A549 (cell line): ENCODE measurements around the gene NTF3. TPM values are rescaled to one million over a fixed set of nuclear protein-coding genes. Genes with fewer than 3 reads are reported as not detected.

ENCODE experiments used
- ATAC-seq, 2 experiments: fragments of 200-7000 bp in 1 of 2; fragments of >200 bp in 1 of 2; cut with Nextera tagmentation in 1 of 2; cut with Tn5 transposase in 1 of 2; 3 replicates each; pipeline versions ENCODE4 v1.8.0 to v1.9.1; 2018 to 2020; ENCODE audit warnings: mild to moderate bottlenecking in 1 of 2, moderate library complexity in 1 of 2
- CTCF ChIA-PET: fragments of 300-600 bp; sonication (Branson Sonifier 250); formaldehyde crosslinking; extraction: SDS; loops from one replicate; lab custom pipeline; 2021; ENCODE audit warnings: antibody characterized with exemption, inconsistent platforms; lab: Yijun Ruan, JAX
- POLR2A ChIA-PET: fragments of 350-600 bp; formaldehyde crosslinking; extraction: SDS; loops from one replicate; lab custom pipeline; 2021; ENCODE audit warnings: antibody characterized with exemption, inconsistent platforms; lab: Yijun Ruan, JAX
- DNase-seq, 2 experiments: peaks; one replicate each; pipeline versions ENCODE4 v3.0.0 to v3.0.0-alpha.2; 2011 to 2016; ENCODE audit warnings: low read depth in 1 of 2, low spot score in 1 of 2
- FAIRE-seq: peaks from 2 replicates; lab custom pipeline; 2011; peaks lifted over from hg19 to GRCh38; lab: Jason Lieb, UNC
- H3K27ac ChIP-seq, 2 experiments: fragments of >200 bp; sonication (Bioruptor Twin); formaldehyde crosslinking; 3 replicates each; pipeline ENCODE4 v1.5.1; 2016 to 2017
- H3K4me1 ChIP-seq: fragments of >200 bp; sonication (Bioruptor Twin); formaldehyde crosslinking; 3 replicates; pipeline ENCODE4 v1.6.1; 2016
- H3K4me2 ChIP-seq: fragments of >200 bp; sonication (Bioruptor Twin); formaldehyde crosslinking; 3 replicates; pipeline ENCODE4 v1.6.1; 2016
- H3K4me3 ChIP-seq: fragments of >200 bp; sonication (Bioruptor Twin); formaldehyde crosslinking; 3 replicates; pipeline ENCODE4 v1.5.1; 2016
- H3K9me3 ChIP-seq: fragments of >200 bp; sonication (Bioruptor Twin); formaldehyde crosslinking; 3 replicates; pipeline ENCODE4 v1.6.1; 2016
- CBX2 ChIP-seq: fragments of 200-600 bp; sonication (generic); IDR thresholded peaks from 2 replicates; pipeline ENCODE4 v1.6.1; 2016; ENCODE audit warnings: low read depth, mild to moderate bottlenecking, borderline replicate concordance
- CEBPB ChIP-seq, 2 experiments: fragments of >200 bp in 1 of 2; sonication (Bioruptor Twin) in 1 of 2; formaldehyde crosslinking in 1 of 2; IDR thresholded peaks; 2 replicates each; pipeline ENCODE4 v1.6.1; 2012 to 2016
- CTCF ChIP-seq: fragments of >200 bp; sonication (Bioruptor Twin); formaldehyde crosslinking; IDR thresholded peaks from 3 replicates; pipeline ENCODE4 v1.5.1; 2016
- EHF ChIP-seq: fragments of 250-450 bp; sonication (Bioruptor Pico); IDR thresholded peaks from 2 replicates; pipeline ENCODE4 v1.5.0; 2020; ENCODE audit warnings: mild to moderate bottlenecking
- ELK1 ChIP-seq: fragments of 150-350 bp; IDR thresholded peaks from 2 replicates; pipeline ENCODE4 v1.6.1; 2014; ENCODE audit warnings: low read depth, mild to moderate bottlenecking, low read length
- FOXS1 ChIP-seq: fragments of 250-450 bp; sonication (Bioruptor Pico); IDR thresholded peaks from 2 replicates; pipeline ENCODE4 v1.5.0; 2020; ENCODE audit warnings: mild to moderate bottlenecking, moderate library complexity
- GATA3 ChIP-seq: IDR thresholded peaks from 2 replicates; pipeline ENCODE4 v1.6.1; 2012; ENCODE audit warnings: borderline replicate concordance
- HDAC2 ChIP-seq: fragments of 200-600 bp; sonication (generic); IDR thresholded peaks from 2 replicates; pipeline ENCODE4 v1.6.1; 2016
- HEYL ChIP-seq: fragments of 250-450 bp; sonication (Bioruptor Pico); IDR thresholded peaks from 2 replicates; pipeline ENCODE4 v1.8.0; 2021; ENCODE audit warnings: mild to moderate bottlenecking, moderate library complexity
- HOXB5 ChIP-seq: fragments of 250-450 bp; sonication (Bioruptor Pico); IDR thresholded peaks from 2 replicates; pipeline ENCODE4 v1.5.0; 2020; ENCODE audit warnings: mild to moderate bottlenecking, moderate library complexity
- JUN ChIP-seq, 2 experiments: fragments of >200 bp; sonication (Bioruptor Twin); formaldehyde crosslinking; IDR thresholded peaks; 2 replicates in 1 of 2; 3 replicates in 1 of 2; pipeline ENCODE4 v1.6.1; 2016 to 2017
- KDM1A ChIP-seq: fragments of 200-600 bp; sonication (generic); IDR thresholded peaks from 2 replicates; pipeline ENCODE4 v1.6.1; 2016; ENCODE audit warnings: low read depth, mild to moderate bottlenecking
- KDM5A ChIP-seq: fragments of 200-600 bp; sonication (generic); IDR thresholded peaks from 2 replicates; pipeline ENCODE4 v1.6.1; 2016; ENCODE audit warnings: antibody characterized with exemption, mild to moderate bottlenecking
- MAFK ChIP-seq: fragments of 450-650 bp; IDR thresholded peaks from 2 replicates; pipeline ENCODE4 v1.6.1; 2014; ENCODE audit not compliant: partially characterized antibody
- NFE2L2 ChIP-seq: fragments of 150-350 bp; conservative IDR thresholded peaks from 2 replicates; pipeline ENCODE4 v1.6.1; 2014; ENCODE audit warnings: low read length
- PHF8 ChIP-seq: fragments of 200-600 bp; sonication (generic); IDR thresholded peaks from 2 replicates; pipeline ENCODE4 v1.6.1; 2016; ENCODE audit warnings: low read depth, mild to moderate bottlenecking, antibody characterized with exemption, moderate library complexity, borderline replicate concordance
- POLR2A ChIP-seq: IDR thresholded peaks from 2 replicates; pipeline ENCODE4 v1.6.1; 2012; ENCODE audit warnings: mild to moderate bottlenecking, low read length
- POLR2AphosphoS2 ChIP-seq: conservative IDR thresholded peaks from 2 replicates; pipeline ENCODE4 v1.6.1; 2012; ENCODE audit warnings: low read length, improper control_type of control experiment, inconsistent platforms
- RCOR1 ChIP-seq: fragments of 150-350 bp; IDR thresholded peaks from 2 replicates; pipeline ENCODE4 v1.6.1; 2014; ENCODE audit warnings: antibody characterized with exemption, low read length, low read depth
- SREBF2 ChIP-seq: fragments of 450-650 bp; IDR thresholded peaks from 2 replicates; pipeline ENCODE4 v1.6.1; 2014; ENCODE audit warnings: mild to moderate bottlenecking, moderate library complexity
- TFCP2L1 ChIP-seq: fragments of 250-450 bp; sonication (Bioruptor Pico); IDR thresholded peaks from 2 replicates; pipeline ENCODE4 v1.5.0; 2021; ENCODE audit warnings: mild to moderate bottlenecking
- USF2 ChIP-seq: fragments of 450-650 bp; IDR thresholded peaks from 2 replicates; pipeline ENCODE4 v1.6.1; 2014; ENCODE audit warnings: antibody characterized with exemption
- ZFP36 ChIP-seq: fragments of 450-650 bp; IDR thresholded peaks from 2 replicates; pipeline ENCODE4 v1.6.1; 2014; ENCODE audit warnings: borderline replicate concordance; ENCODE audit not compliant: partially characterized antibody
- ZNF302 ChIP-seq: fragments of 250-450 bp; sonication (Bioruptor Pico); IDR thresholded peaks from 2 replicates; pipeline ENCODE4 v1.9.0; 2021; ENCODE audit warnings: inconsistent platforms, mild to moderate bottlenecking, moderate library complexity
- WGBS: methylation state at CpG from one replicate; pipeline ENCODE4 v1.1.6; 2017; ENCODE audit errors: missing lambda C conversion rate; 5-methylcytosine and 5-hydroxymethylcytosine counted together
- polyA plus RNA-seq, 4 experiments: library from polyadenylated mRNA; depleted of rRNA in 3 of 4; stranded (reverse); fragments of >200 nt; fragmentation: RNase III in 1 of 4; extraction: RNeasy Plus Mini Kit Qiagen cat#74134 plus additional on column Dnase treatment in 1 of 4; gene quantifications; 2 replicates in 3 of 4; 3 replicates in 1 of 4; pipeline ENCODE4 v1.2.3, GENCODE V29; 2011 to 2017

Gene NTF3
- polyA plus RNA-seq, 2 of the 4 experiments (the other 2 are of a cell fraction) = not detected

- no peak for DNase-seq
- no peak overlapping the region for H3K27ac ChIP-seq
- no peak for FAIRE-seq
- no peak overlapping the region for H3K4me3 ChIP-seq
- TF ChIP-seq POLR2A (no peak), KDM1A (no peak), PHF8 (no peak), JUN (IDR thresholded peaks at IDR 0.05) (no peak), GATA3 (no peak), CEBPB (IDR thresholded peaks at IDR 0.05) (no peak), POLR2AphosphoS2 (no peak), USF2 (no peak), ZFP36 (no peak), KDM5A (no peak), FOXS1 (no peak), NFE2L2 (no peak), CTCF (no peak), HDAC2 (no peak), TFCP2L1 (CRISPR knock-in tag) (no peak), HOXB5 (CRISPR knock-in tag) (no peak), CBX2 (no peak), ELK1 (no peak)
- 8% methylated on average over 5 of the region's 5 CpGs for WGBS
- no peak for ATAC-seq
- H3K4me1 ChIP-seq = no peaks in the 10 kb centered on the region
- no peak overlapping the region for H3K4me2 ChIP-seq
- H3K9me3 ChIP-seq = no peaks in the 10 kb centered on the region
- ChIA-PET POLR2A (no interaction called here), CTCF (no interaction called here)
These were observed 65.6 kb downstream of the NTF3 start for GRCh38 chr12:5497329-5498053.

- FAIRE-seq (no peak), ATAC-seq (no peak), DNase-seq (no peak)
- TF ChIP-seq RCOR1 (no peak), EHF (CRISPR knock-in tag) (no peak), JUN (IDR thresholded peaks at IDR 0.05) (no peak), MAFK (no peak), KDM5A (no peak), HOXB5 (CRISPR knock-in tag) (no peak), CEBPB (IDR thresholded peaks at IDR 0.05) (no peak), SREBF2 (no peak), CTCF (no peak), HEYL (CRISPR knock-in tag) (no peak), ZNF302 (no peak)
- WGBS = 15% methylated on average over 3 of the region's 3 CpGs
- Histone ChIP-seq H3K9me3 (no peaks in the 10 kb centered on the region), H3K4me2 (no peak overlapping the region), H3K27ac (no peak overlapping the region), H3K4me1 (no peaks in the 10 kb centered on the region), H3K4me3 (no peak overlapping the region)
- ChIA-PET CTCF (no interaction called here), POLR2A (no interaction called here)
These were observed 66.2 kb downstream of the NTF3 start for GRCh38 chr12:5498076-5498475.
